Mucosa of rectum (tissue), 2 donors: ENCODE data around the gene ASTN2.
"Not testable (repeated sequence)": the region's sequence is repeated elsewhere in the genome, so short reads cannot be mapped to it uniquely, and the experiment has no call there.

Experiments
- H3K27ac ChIP-seq, 2 donors: one replicate each; pipeline ENCODE4 v1.7.0; 2013; ENCODE audit warnings: inconsistent platforms in 2 of 2, low read depth in 2 of 2, low read length in 2 of 2
- H3K27me3 ChIP-seq, 2 donors: one replicate each; pipeline ENCODE4 v1.7.0; 2013; ENCODE audit warnings: low read length in 2 of 2; ENCODE audit not compliant: control insufficient read depth in 2 of 2, insufficient read depth in 2 of 2
- H3K36me3 ChIP-seq, 2 donors: one replicate each; pipeline ENCODE4 v1.7.0; 2013; ENCODE audit warnings: low read length in 2 of 2; ENCODE audit not compliant: control insufficient read depth in 2 of 2, insufficient read depth in 2 of 2
- H3K4me1 ChIP-seq, 2 donors: one replicate each; pipeline ENCODE4 v1.7.0; 2013; ENCODE audit warnings: low read length in 2 of 2, mild to moderate bottlenecking in 1 of 2; ENCODE audit not compliant: control insufficient read depth in 2 of 2, insufficient read depth in 2 of 2
- H3K4me3 ChIP-seq, 2 donors: one replicate each; pipeline ENCODE4 v1.7.0; 2013; ENCODE audit warnings: low read length in 2 of 2
- H3K9ac ChIP-seq, 2 donors: one replicate each; pipeline ENCODE4 v1.7.0; 2013; ENCODE audit warnings: low read length in 2 of 2, low read depth in 1 of 2, mild to moderate bottlenecking in 1 of 2
- H3K9me3 ChIP-seq, 2 donors: one replicate each; pipeline ENCODE4 v1.7.0; 2013; ENCODE audit warnings: low read length in 2 of 2; ENCODE audit not compliant: control insufficient read depth in 2 of 2
- donor health status: healthy.
- donor health status: Normal muscosa, but diverticular disease.

The ASTN2 gene

DNA sequence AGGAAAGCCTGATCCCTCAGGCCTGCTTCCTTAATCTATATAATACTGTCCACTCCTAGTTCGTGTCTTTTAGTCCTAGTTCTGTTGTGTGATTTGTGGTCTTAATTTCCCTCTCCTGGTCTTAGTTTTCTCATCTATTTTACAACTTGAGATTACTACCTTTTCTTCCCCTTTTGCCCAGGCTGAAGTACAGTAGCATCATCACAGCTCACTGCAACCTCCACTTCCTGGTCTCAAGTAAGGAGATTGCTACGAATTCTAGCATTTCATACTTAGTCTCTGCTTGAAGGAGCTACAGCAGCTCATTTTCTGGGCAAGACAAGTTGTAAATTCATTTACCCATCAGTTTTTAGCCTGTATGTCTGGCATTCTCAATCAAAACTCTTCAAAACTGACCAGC, 722.2 kb downstream of the ASTN2 start:
- Histone ChIP-seq H3K9ac (no peak overlapping the region), H3K4me3 (no peak overlapping the region), H3K27ac (no peak overlapping the region), H3K4me1 (peaks cover 21 to 24% of the 10 kb centered on the region in 2 donors), H3K27me3 (no peaks in the 10 kb centered on the region), H3K36me3 (peaks cover 0 to under 1% of the 10 kb centered on the region in 2 donors), H3K9me3 (no peaks in the 10 kb centered on the region)

DNA sequence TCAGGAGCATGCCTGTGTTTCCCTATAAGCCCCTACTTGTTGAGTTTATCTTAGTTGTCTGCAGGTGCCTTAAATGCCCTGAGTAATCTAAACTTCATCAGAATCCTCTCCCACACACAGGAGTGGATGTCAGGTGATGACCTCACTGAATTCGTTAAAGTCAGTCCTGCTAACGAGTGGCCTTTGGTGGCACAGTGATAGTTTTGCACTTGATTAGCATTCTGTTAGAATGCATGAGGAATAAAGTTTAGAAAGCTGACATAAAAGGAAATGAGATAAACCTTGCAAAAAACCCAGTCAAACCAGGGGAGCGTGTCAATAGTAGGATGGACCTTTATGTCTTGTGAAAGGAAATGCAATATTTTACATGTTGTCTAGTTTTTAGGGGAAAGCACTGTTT, 723.2 kb downstream of the ASTN2 start:
- peaks cover 22 to 27% of the 10 kb centered on the region in 2 donors for H3K4me1 ChIP-seq
- H3K9ac ChIP-seq = no peak overlapping the region
- H3K9me3 ChIP-seq = no peaks in the 10 kb centered on the region
- no peak overlapping the region for H3K4me3 ChIP-seq
- H3K27me3 ChIP-seq = no peaks in the 10 kb centered on the region
- H3K36me3 ChIP-seq = no peaks in the 10 kb centered on the region
- no peak overlapping the region for H3K27ac ChIP-seq

DNA sequence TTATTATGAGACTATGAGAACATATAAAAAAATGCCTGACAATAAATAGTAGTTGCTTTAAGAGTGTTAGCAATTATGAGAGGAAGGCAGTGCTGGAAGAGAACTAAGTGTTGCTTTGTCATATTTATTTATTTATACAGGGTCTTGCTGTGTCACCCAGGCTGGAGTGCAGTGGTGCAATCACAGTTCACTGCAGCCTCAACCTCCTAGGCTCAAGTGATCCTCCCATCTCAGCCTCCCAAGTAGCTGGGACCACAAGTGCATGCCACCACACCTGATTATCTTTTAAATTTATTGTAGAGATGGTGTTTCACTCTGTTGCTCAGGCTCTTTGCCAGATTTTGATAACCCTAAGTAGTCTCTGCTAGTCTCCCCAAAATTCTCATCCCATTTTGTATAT, 724.1 kb downstream of the ASTN2 start:
- H3K4me3 ChIP-seq, H3K27me3 ChIP-seq, H3K27ac ChIP-seq, H3K9me3 ChIP-seq, H3K36me3 ChIP-seq, H3K9ac ChIP-seq: not testable (repeated sequence)
- H3K4me1 ChIP-seq = peaks cover 26 to 30% of the 10 kb centered on the region in 2 donors

DNA sequence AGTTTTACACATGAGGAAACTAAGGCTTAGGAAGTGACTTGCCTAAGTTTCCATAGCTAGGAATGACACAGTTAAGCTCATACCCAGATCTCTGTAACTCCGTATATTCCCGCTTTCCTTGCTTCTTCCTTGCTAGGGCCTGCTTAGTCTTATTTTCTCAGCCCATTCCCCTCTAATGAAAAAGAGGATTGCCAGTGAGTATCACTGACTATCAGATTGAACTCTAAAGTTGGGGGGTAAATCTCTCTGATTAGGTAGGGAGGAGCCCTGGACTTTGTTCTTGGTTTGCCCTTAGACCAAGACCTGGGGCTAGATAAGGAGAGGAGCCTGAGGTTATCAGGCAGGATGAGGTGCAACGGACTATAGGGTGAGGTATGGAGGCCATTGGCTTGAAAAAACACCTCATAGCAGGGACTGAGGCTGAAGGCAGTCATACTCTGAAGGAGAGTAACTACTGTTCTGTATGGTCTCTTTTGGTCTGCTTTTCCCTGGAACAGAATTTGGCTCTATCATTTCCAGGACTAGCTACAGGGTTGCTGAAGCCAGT, 725.3 kb downstream of the ASTN2 start:
- no peak overlapping the region for H3K9ac ChIP-seq
- peaks cover 26% of the 10 kb centered on the region in 2 donors for H3K4me1 ChIP-seq
- no peaks in the 10 kb centered on the region for H3K27me3 ChIP-seq
- peak overlapping the region in 1 of 2 donors; percentile 4 for H3K4me3 ChIP-seq
- H3K27ac ChIP-seq = no peak overlapping the region
- H3K36me3 ChIP-seq = no peaks in the 10 kb centered on the region
- H3K9me3 ChIP-seq = no peaks in the 10 kb centered on the region

DNA sequence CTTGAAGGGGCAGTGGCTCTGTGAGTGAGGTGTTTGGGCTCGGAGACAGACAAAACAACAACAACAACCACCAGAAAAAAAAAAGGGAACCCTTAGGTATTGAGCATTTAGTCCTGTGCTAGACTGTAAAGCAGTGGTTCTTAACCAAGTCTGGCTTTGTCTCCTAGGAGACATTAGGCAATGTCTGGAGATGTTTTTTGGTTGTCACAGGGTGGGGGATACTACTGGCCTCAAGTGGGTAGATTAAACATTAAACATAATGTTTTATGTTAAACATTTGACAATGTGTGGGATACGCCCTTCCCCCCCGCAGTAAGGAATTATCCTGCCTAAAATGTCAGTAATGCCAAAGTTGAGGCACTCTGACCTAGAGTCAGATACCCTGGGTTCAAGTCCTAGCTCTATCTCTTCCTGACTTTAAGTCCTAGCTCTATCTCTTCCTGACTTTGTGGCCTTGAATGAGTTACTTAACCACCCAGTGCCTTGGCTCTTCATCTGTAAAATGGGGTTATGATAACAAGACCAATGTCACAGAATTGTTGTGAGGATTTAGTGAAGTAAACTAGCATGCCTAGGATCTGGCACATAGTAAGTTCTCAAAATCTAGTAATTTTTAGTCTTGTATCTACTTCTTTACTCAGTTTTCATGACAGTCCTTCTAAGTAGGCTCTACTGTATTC, 725.9 kb downstream of the ASTN2 start:
- H3K27me3 ChIP-seq = no peaks in the 10 kb centered on the region
- no peaks in the 10 kb centered on the region for H3K36me3 ChIP-seq
- H3K27ac ChIP-seq = no peak overlapping the region
- H3K4me1 ChIP-seq = peaks cover 26% of the 10 kb centered on the region in 2 donors
- no peak overlapping the region for H3K4me3 ChIP-seq
- no peak overlapping the region for H3K9ac ChIP-seq
- H3K9me3 ChIP-seq = no peaks in the 10 kb centered on the region

DNA sequence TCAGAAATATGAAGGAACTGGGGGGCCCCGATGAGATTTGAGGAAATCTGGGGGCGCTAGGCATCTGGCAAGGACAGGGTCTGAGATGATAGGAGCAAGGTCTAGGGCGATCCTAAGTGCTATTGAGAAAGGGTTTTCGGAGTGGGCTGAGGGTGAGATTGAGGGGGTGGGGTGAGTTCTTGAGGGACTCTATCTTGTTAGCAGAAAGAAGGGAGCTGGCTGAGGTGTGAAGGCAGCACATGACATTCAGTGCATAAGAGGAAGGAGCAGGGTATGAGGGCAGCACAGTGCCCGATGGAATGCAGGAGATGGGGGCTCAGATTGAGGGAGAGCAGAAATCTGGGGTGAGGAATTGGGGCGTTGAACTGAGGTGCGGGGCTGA, 727.1 kb downstream of the ASTN2 start:
- H3K27ac ChIP-seq = peak overlapping the region in 1 of 2 donors; percentile 66
- peak overlapping the region; percentile 75 to 81 for H3K9ac ChIP-seq
- peaks cover 26% of the 10 kb centered on the region in 2 donors for H3K4me1 ChIP-seq
- no peaks in the 10 kb centered on the region for H3K9me3 ChIP-seq
- no peaks in the 10 kb centered on the region for H3K36me3 ChIP-seq
- H3K27me3 ChIP-seq = no peaks in the 10 kb centered on the region
- peak overlapping the region; percentile 79 to 83 for H3K4me3 ChIP-seq

DNA sequence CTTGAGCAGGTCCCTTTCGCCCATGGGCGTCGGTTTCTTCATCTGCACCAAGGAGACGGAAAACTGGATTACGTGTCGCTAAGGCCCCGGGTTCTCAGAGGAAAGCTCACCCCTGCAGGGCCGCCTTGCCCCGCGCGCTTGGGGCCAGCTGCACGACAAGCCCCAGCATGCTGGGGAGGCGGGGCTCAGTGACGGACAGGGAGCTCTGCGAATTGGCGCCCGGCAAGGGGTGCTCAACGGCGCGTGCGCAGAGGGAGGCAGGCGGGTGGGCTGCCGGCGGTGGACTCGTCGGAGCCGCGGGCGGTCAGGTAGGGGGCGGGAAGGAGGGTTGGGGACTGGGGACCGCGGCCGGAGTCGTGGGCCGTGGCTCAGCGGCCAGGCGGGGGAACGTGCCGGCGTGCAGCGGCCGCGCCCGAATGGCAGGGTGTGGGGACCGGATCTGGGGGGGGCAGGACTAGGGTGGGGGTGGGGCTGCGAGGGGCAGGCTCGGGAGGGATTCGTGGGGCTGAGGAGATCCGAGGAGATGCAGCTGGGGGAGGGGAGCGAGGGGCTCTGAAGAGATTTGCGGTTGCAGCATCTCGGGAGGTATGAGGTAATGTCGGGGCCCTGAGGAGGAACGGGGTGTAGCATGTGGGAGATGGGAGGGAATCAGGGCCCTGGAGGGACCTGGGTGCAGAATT, 727.6 kb downstream of the ASTN2 start, which contains the start of gene TRIM32:
Gene TRIM32, plus strand, starts transcription at position 232 of the 680 bp plus-strand sequence. CDS start 10,438 bp downstream, outside the sequence.
- no peaks in the 10 kb centered on the region for H3K9me3 ChIP-seq
- no peaks in the 10 kb centered on the region for H3K27me3 ChIP-seq
- H3K4me1 ChIP-seq = peaks cover 26% of the 10 kb centered on the region in 2 donors
- H3K36me3 ChIP-seq = no peaks in the 10 kb centered on the region
- H3K27ac ChIP-seq = peak within 1 kb of the TSS; percentile 54 to 66
- peak within 1 kb of the TSS; percentile 79 to 83 for H3K4me3 ChIP-seq
- peak within 1 kb of the TSS; percentile 75 to 81 for H3K9ac ChIP-seq

DNA sequence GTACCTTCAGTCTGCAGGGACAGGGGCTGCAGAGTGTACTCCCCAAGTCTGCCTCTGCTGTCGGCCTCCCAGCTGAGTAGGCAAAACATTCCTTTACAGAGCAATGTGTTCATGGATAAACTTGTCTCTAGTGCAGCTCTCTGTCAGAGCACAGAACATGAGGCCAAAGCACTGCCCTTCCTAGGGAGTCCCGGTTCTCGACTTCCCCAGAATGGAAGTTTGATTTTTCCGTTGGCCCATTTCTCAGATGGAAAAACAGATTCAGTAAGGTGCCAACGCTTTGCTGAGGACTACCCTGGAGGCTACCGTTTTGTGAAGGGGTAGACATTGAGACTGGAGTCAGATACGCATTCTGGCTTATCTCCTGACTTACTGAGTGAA, 728.2 kb downstream of the ASTN2 start:
- H3K27ac ChIP-seq = peak overlapping the region; percentile 54 to 66
- H3K9ac ChIP-seq = peak overlapping the region; percentile 60 to 75
- no peaks in the 10 kb centered on the region for H3K36me3 ChIP-seq

DNA sequence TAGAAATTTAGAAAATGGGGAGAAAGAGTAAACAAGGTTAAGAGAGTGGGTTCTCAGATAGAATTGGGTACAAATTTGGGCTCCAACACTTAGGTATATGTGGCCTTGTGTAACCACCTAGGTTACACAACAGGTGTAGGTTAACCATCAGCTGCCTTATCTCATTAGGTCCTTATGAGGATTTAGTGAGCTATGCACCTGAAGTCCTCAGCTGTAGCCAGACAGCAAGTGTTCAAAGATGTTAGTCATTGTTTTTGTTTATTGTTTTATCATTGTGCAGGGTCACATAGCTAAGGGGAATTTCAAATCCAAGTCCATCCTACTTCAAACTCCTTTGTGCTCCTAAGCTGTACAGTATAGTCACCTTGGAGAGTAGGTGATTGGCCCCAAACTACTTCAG, 728.7 kb downstream of the ASTN2 start:
- no peaks in the 10 kb centered on the region for H3K36me3 ChIP-seq
- peak overlapping the region in 1 of 2 donors; percentile 75 for H3K9ac ChIP-seq
- H3K9me3 ChIP-seq = no peaks in the 10 kb centered on the region
- H3K4me3 ChIP-seq = peak overlapping the region; percentile 79 to 83
- no peak overlapping the region for H3K27ac ChIP-seq
- H3K27me3 ChIP-seq = no peaks in the 10 kb centered on the region
- peaks cover 26% of the 10 kb centered on the region in 2 donors for H3K4me1 ChIP-seq

More for the DNA sequence above, 728.2 kb downstream of the ASTN2 start:
- Histone ChIP-seq H3K4me3 (peak overlapping the region; percentile 79 to 83), H3K27me3 (no peaks in the 10 kb centered on the region), H3K9me3 (no peaks in the 10 kb centered on the region), H3K4me1 (peaks cover 26% of the 10 kb centered on the region in 2 donors)

DNA sequence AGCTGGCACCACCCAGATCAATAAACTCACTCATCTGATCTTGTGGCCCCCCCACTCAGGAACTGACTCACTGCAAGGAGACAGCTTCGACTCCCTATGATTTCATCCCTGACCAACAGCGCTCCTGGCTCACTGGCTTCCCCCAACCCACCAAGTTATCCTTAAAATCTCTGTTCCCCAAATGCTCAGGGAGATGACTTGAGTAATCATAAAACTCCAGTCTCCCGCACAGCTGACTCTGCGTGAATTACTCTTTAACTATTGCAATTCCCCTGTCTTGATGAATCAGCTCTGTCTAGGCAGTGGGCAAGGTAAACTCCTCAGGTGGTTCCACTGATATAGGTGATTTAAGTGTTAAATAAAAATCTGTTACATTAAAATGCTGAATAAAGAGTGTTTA, 729.7 kb downstream of the ASTN2 start:
- Histone ChIP-seq H3K27me3 (no peaks in the 10 kb centered on the region), H3K27ac (no peak overlapping the region), H3K4me3 (no peak overlapping the region), H3K9ac (no peak overlapping the region), H3K36me3 (no peaks in the 10 kb centered on the region), H3K4me1 (peaks cover 24 to 26% of the 10 kb centered on the region in 2 donors), H3K9me3 (no peaks in the 10 kb centered on the region)
